ENCODE data around the gene RGS3. TPM values are rescaled to one million over a fixed set of nuclear protein-coding genes. Genes with fewer than 3 reads are reported as not detected.

RGS3 gene
- total and polyA plus RNA-seq, 2 of the 13 experiments (the other 11 are each of a cell fraction or from before 2014, with no cell fraction given), result 17.1 to 28.8 TPM

- ATAC-seq (peak; percentile 9; the same call in 2 of the 3 replicates), FAIRE-seq (no peak), DNase-seq (ENCODE audit: low spot score) (no peak)
- Histone ChIP-seq H3K9ac (ENCODE audit: insufficient read depth, low read depth, low read length) (no peak overlapping the region), H3K4me3 (replicated peaks in 1 of 3; ENCODE audit: insufficient read depth in 1 of 3, low read depth in 2 of 3, low read length in 3 of 3) (no peak overlapping the region), H3K79me2 (ENCODE audit: insufficient read depth, low read length) (no peaks in the 10 kb centered on the region), H3K27ac (ENCODE audit: extremely low read length, insufficient read depth, low read length) (no peak overlapping the region), H3K4me2 (ENCODE audit: low read depth, low read length) (no peak overlapping the region), H3K9me3 (ENCODE audit: low read length) (no peaks in the 10 kb centered on the region), H3K36me3 (replicated peaks in 1 of 2; ENCODE audit: control insufficient read depth in 1 of 2, insufficient read depth in 2 of 2, low read length in 2 of 2) (peaks cover 10 to 30% of the 10 kb centered on the region in 2 experiments; a peak in 4 of 5 replicates), H3K27me3 (ENCODE audit: control insufficient read depth in 1 of 2, insufficient read depth in 2 of 2, low read length in 2 of 2) (no peaks in the 10 kb centered on the region), H2AFZ (ENCODE audit: low read length) (no peak overlapping the region), H3K4me1 (ENCODE audit: insufficient read depth, low read length) (peaks cover 7% of the 10 kb centered on the region), H4K20me1 (ENCODE audit: insufficient read depth, low read length) (no peaks in the 10 kb centered on the region)
- CTCF ChIA-PET (ENCODE audit: low intra/inter-chr PET ratio, low total read pairs), result no interaction called here
- 97% methylated on average over 6 of the region's 14 CpGs for WGBS (ENCODE audit: low lambda C conversion rate)
- no TSS peak for BruUV-seq (replicated peaks)
- intact Hi-C loops (cut with micrococcal nuclease; ENCODE audit: unreplicated experiment) (no loop called here), in situ Hi-C loops (cut with HindIII; ENCODE audit: extremely low pct_ligation_motif_present, low pct_unique_long_range_greater_than_20kb) (no loop called here)
- POLR2A ChIA-PET, result no interaction called here
- no peak for TF ChIP-seq AKNA (CRISPR knock-in tag; IDR thresholded peaks at IDR 0.05; ENCODE audit: borderline replicate concordance)
- TF ChIP-seq IRF1 (CRISPR knock-in tag; IDR thresholded peaks at IDR 0.05; ENCODE audit: low read depth), result no peak
- no peak for TF ChIP-seq AGO2 (optimal IDR thresholded peaks at IDR 0.05; ENCODE audit: low read depth, low read length)
- TF ChIP-seq ZUFSP (CRISPR knock-in tag; IDR thresholded peaks at IDR 0.05; ENCODE audit: borderline replicate concordance), result no peak
- no peak for TF ChIP-seq ZNF557 (CRISPR knock-in tag; IDR thresholded peaks at IDR 0.05)
- no peak for TF ChIP-seq GATAD2A (CRISPR knock-in tag; IDR thresholded peaks at IDR 0.05)
- TF ChIP-seq KDM6A (CRISPR knock-in tag; IDR thresholded peaks at IDR 0.05; ENCODE audit: low read depth), result no peak
- no peak for TF ChIP-seq RXRA (CRISPR knock-in tag; IDR thresholded peaks at IDR 0.05)
- TF ChIP-seq CTCF (CRISPR knock-in tag; IDR thresholded peaks at IDR 0.05), result peak; percentile 68
- TF ChIP-seq BCLAF1 (IDR thresholded peaks at IDR 0.05), result no peak
- TF ChIP-seq TP53 (CRISPR knock-in tag; conservative IDR thresholded peaks at IDR 0.05), result no peak
Measured at GRCh38 chr9:113587471-113588031, 124.0 kb downstream of the RGS3 start.
